Posterior vena cava (tissue), 2 donors: ENCODE measurements around the gene UGT1A9. TPM values are rescaled to one million over a fixed set of nuclear protein-coding genes. Genes with fewer than 3 reads are reported as not detected.
"Not testable (repeated sequence)": the region's sequence is repeated elsewhere in the genome, so short reads cannot be mapped to it uniquely, and the experiment has no call there.

Experiments used
- DNase-seq: peaks from one replicate; pipeline ENCODE4 v3.0.0-alpha.2; 2020; ENCODE audit warnings: low spot score
- intact Hi-C, 2 donors: fragments of 100-400 bp; cut with DNase I; formaldehyde crosslinking; loops; one replicate each; pipeline versions ENCODE4 v1.14.1 to v1.14.2; 2022 to 2023
- total RNA-seq, 2 donors: library from RNA; stranded (reverse); fragmentation: NEBNext Ultra II Directional; extraction: Animal tissue kit (Norgen Biotek cat#: 25700); gene quantifications; one replicate each; pipeline ENCODE4 v1.2.1, GENCODE V29; 2021
- donor health status: DM: yes; HTN: yes; CAD: no.
- donor health status: DM: yes; HTN: yes; CAD: no.

Gene UGT1A9
- total RNA-seq, 2 donors from 2014 or later: not detected

DNA sequence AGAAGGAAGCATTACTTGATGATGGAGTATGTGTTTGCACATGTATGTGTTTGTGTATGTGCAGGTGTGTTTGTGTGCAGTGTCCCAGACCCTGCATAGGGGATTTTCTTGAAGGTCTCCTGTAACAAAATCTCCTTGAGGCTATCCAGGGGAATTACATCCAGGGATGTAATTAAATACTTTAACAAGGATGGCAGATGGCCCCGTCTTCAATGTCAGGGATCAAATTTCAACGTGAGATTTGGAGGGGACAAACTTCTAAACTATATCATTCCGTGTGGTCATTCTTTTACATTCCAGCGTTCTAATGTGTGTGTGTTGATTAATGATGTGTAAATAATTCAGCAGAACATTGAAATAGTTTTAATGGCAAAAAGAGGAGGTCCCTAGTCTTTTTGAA is 3.3 kb downstream of the UGT1A9 start:
- intact Hi-C loops: no loop called here

DNA sequence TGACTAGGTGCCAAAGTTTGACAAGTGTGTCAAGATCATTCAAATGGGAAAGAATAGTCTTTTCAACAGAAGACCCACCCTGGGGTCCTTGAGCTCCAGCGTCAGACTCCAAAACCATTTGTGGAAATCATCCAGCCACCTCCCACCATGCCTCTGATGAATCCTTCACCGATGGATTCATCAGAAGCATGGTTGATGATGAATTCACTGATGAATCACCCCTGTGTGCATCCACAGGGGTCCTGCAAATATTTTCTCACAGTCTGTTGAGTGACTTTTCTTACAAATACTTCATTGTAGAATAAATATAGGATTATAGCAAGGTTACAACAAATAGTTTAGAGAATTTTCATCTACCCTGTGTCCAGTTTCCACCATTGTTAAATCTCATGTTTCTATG is 4.3 kb downstream of the UGT1A9 start:
- intact Hi-C loops: no loop called here
- DNase-seq: no peak

More for the DNA sequence above, 3.3 kb downstream of the UGT1A9 start:
- DNase-seq: no peak

DNA sequence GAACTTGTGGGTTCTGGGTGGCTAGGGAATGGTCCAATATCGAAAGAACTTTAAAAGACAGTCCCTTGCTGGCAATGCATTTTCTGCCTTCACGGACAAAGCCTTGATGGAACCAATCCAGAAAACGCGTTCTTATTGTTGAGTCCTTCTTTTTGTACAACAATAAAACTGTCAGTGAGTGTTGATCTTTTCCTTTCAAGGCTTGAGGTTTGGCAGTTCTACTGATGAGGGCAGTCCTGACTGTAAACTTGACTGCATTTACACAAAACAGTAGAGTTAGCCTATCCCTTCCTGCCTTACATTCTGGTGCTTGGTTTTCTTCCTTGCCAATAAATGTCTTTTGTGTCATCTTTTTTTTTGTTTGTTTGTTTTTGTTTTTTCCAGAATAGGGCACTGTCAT is 7.5 kb downstream of the UGT1A9 start:
- intact Hi-C loops: no loop called here

DNA sequence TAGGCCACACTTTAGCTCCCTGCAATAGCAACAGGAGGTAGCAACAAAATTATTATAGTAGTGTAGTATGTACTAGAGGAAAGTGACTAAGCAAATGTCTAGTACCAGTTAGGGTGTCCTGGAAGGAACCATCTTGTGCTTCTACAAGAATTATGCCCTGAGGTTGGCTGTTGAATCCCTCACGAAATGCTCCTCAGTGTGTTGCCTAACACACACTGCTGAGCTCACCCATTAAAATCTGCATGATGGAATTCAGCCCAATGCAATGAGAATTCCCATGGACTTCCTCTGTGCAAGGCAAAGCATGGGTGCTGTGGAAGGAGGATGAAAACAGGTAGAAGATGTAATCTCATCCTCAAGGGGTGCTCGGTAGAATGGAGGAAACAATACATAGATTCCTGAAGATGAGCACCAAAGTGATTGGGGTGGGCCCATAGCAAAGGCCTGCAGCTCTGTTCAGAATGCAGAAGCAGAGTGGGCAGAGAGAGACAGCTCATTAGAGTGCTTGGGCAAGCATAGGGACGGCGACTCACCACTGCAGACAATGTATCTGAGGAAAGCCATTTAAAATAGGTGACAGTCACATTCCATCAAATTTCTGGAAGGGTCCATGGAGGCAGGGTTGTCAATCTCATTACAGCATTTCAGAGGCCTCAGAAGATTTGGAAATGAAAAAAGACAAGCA is 8.8 kb downstream of the UGT1A9 start:
- DNase-seq: no peak
- intact Hi-C loops: no loop called here

More for the DNA sequence above, 7.5 kb downstream of the UGT1A9 start:
- DNase-seq: no peak

DNA sequence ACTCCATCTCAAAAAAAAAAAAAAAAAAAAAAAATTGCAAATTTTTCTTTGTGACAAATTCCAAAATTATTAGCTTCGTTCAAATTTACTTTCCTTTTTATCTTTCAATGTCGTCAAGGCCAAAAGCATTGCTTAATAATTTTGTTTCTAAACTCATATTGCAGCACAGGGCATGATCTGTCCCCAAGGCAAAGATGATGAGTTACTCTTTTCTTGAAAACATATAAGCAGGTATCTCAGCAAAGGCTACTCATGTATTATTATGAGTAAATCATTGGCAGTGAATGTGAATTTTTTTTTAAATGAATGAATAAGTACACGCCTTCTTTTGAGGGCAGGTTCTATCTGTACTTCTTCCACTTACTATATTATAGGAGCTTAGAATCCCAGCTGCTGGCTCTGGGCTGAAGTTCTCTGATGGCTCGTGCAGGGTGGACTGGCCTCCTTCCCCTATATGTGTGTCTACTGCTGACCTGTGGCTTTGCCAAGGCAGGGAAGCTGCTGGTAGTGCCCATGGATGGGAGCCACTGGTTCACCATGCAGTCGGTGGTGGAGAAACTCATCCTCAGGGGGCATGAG is 9.9 kb downstream of the UGT1A9 start, which contains the start of gene UGT1A7:
TSS of gene UGT1A7 (plus strand) at position 381 of the 579 bp plus-strand sequence. CDS start at position 418, 37 bp downstream.
- no peak for DNase-seq
- intact Hi-C loops: no loop called here

DNA sequence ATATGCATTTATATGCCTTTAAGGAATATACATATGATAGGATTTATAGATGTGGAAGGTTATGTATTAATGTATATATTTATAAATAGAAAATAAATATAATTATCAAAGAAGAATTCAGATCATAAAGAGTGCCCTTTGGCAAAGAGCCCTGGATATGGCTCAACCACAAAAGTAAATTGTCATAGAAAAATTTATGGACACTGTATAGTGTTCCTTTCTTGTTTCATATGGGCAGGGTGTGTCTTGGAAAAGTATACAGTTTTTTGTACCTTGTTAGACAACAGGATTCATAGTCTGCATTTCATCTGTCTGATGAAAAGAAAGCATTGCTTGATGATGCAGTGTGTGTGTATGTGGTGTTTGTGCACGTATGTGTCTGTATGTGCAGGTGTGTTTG is 12.9 kb downstream of the UGT1A9 start:
- intact Hi-C loops: no loop called here
- no peak for DNase-seq

DNA sequence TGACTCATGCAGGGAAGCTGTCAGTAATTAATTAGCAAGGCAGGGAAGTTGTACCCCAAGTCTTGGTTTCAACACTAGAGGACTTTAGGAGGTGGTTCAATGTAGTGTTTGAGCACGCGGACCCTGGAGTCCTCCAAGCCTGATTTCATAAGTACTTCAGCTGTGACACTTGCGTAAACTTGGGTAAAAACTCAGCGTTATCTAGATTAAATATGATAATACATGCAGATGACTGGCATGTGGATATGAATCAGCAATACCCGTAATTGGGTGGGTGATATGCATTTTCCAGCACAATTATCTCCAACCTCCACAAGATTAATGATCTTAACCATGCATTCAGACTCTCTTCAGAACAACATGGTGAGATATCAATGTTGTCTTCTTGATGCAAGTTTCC is 15.2 kb downstream of the UGT1A9 start:
- intact Hi-C loops: no loop called here
- no peak for DNase-seq

DNA sequence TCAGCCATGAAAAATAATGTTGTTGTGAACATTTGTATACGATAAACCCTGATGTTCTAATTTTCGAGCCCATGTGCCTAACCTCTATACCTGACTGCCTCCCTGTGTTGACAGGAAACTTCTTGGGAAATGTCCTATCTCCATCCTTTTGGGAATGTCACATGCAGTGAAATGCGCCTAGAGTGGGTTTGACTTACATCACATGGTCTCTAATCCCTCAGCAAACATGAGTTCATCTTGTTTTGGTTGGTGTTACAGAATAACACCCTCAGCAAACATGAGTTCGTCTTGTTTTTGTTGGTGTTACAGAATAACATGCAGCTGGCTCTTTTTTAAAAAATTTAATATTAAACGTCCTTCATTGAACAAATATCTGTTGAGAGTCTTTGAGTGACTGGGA is 16.6 kb downstream of the UGT1A9 start:
- no peak for DNase-seq
- intact Hi-C loops: no loop called here

DNA sequence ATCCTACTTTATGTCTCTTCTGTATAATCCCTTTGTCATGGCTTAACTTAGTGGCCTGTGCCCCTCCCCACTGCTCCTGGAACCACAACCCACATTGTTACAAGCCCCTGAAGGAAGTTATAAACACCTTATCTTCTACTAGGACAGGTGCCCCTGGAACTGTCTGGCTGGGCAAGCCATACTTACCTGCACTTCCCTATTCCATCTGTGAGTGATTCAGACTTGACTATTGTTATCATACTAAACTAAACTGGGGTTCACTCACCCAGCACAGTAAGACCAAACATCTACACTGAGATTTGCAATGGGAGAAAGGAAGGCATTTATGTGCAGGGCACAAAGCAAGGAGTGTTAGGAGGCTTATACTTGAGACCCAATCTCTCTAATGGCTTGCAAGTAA is 17.3 kb downstream of the UGT1A9 start:
- intact Hi-C loops: no loop called here
- DNase-seq: no peak

DNA sequence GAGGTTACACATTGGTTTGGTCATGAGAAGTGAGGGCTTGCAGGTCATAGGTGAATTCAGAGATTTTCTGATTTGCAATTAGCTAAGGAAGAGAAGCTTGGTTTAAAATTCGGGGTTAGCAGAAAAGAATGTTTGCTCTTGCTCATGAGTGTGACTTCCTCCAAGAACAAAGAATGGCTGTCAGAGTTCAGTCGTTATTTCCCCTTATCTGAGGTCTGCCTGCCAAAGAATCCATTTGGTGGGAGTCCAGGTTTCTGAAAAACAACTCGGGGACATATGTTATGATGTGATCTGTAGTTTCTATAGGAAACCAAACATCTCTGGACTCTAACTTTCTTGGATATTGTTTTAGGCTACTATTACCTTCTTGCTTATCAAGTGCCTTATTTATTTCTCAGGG is 17.8 kb downstream of the UGT1A9 start:
- intact Hi-C loops: no loop called here
- no peak for DNase-seq

DNA sequence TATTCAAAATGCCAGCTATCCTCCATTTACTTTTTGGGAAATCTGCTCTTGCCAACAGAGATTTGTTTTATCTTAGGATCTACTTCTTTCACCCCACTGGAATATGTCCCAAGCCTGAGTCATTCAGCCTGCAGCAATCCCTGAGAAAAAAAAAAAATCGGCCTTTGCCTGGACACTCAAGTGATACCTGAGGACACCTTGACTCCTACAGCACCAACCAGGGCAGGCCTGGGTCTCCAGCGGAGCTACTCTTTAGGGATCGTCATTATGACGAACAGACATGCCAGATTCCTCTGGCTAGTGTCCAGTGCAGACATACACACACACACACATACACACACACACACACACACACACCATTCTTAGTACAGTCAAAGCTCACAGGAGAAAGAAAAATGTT is 18.7 kb downstream of the UGT1A9 start:
- DNase-seq: no peak
- intact Hi-C loops: no loop called here

DNA sequence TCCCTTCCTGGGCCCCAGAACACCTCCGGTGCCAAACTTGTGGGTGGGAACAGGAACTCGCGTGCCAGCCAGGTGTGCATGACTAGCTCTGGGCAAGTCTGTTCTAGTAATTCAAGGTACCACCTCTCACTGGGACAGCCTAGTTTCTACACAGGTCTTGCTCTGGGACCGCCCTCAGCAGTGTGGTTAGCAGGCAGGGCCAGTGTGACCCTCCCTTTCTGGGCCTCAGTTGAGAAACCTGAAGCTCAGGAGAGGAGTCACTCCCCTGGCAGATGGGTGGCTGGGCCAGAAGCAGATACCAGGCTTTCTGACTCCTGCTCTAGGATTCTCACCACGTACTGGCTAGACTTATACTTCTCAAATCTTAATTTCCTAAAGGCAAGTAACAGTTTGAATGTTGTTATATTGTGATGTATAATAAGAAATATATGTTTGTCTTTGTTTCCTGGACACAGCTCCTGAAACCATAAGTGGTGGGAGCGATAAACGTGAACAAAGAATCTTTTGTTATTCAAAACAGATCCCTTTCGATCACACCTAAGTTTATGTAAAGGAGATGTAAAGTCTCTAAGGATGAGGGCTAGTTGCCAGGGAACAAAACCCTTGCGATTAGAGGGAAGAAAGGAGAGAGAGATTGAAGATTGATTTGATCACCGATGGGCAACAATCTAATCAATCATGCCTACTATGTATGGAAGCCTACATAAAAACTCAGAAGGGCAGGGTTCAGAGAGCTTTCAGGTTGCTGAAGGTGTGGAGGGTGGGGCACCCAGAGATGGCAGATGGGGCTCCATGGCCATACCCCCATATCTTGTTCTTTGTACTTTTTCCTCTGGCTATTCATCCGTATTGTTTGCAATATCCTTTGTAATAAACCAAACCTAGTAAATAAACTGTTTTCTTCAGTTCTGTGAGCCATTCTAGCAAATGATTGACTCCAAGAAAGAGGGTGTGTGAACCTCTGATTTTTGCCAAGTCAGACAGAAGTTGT is 20.0 kb downstream of the UGT1A9 start:
- intact Hi-C loops: no loop called here
- no peak for DNase-seq

DNA sequence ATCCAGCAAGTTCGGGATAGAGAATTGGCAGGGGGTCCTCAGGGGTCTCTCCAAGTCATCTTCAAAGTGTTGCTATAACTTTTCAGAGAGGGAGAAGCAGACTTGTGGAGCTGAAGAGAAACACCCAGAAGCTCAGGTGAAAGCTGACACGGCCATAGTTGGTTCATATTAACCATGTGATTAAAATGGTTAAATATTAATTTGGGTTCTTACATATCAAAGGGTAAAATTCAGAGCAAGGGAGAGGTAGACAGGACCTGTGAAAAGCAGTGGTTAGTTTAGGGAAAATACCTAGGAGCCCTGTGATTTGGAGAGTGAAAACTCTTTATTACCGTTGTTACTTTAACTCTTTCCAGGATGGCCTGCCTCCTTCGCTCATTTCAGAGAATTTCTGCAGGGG is 20.9 kb downstream of the UGT1A9 start, which contains the start of gene UGT1A6:
TSS of gene UGT1A6 (plus strand) at position 243 of the 400 bp plus-strand sequence. CDS start at position 358, 115 bp downstream.
- no peak for DNase-seq
- intact Hi-C loops: no loop called here

DNA sequence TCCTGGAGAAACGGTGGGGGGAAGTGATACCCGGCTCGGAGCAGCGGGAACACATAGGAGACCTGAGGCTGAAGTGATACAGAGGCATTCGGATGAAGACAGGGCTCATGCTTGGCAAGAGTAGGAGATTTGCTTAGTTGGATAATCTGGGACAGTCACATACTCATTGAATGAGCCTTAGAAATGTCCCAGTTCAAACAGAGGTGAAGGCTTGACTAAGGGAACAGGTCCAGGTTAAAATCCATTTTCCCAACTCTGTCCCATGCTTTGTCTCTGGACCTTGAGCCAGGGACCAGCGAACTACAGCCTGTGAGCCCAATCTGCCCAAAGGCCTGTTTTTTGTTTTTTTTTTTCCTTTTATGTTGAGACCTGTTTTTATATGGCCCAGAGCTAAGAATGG is 22.3 kb downstream of the UGT1A9 start:
- intact Hi-C loops: no loop called here
- DNase-seq: no peak

DNA sequence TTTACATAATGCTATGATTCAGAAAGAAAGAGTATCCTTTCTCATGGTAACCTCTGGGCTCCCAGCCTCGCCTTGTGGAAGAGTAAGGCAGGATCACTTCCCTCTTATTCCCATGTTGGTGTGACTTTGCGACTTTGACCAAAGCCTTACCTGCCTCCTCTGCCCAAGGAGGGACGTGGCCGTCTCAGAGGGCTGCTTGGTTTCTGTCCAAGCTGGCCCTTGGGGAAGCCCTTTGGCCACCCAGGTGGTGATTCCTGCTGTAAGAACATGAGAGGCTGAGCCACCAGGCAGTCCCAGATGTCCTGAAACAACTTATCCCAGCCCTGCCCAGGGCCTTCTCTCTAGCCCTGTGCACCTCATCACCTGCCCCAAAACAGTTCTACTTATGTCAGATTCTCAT is 27.0 kb downstream of the UGT1A9 start:
- intact Hi-C loops: no loop called here
- no peak for DNase-seq

DNA sequence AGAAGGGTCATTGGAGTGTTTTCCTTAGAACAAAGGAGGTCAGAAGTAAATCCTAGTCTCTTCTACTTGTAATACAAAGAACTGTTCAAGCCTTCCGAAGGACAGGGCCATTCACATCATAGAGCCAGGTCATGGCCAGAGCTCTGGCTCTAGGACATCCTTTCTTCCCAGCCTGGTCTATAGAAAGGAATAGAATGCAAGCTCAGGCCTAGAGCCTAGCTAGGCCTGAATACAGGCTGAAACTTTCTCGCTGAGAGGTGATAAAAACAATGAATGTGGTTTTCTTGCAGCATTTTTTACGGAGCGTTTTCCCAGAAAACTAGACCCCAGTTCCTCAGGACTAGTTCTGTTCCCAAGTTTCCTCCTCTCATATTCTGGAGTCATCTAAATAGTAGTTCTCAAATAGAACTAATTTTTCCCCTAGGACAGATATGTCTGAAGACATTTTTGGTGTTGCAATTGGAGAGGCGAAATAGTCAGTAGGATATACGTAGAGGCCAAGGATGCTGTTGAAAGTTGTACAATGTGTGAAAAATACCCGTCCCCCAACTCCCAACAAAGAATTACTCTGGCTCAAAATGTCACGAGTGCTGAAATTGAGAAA is 27.8 kb downstream of the UGT1A9 start:
- no peak for DNase-seq

DNA sequence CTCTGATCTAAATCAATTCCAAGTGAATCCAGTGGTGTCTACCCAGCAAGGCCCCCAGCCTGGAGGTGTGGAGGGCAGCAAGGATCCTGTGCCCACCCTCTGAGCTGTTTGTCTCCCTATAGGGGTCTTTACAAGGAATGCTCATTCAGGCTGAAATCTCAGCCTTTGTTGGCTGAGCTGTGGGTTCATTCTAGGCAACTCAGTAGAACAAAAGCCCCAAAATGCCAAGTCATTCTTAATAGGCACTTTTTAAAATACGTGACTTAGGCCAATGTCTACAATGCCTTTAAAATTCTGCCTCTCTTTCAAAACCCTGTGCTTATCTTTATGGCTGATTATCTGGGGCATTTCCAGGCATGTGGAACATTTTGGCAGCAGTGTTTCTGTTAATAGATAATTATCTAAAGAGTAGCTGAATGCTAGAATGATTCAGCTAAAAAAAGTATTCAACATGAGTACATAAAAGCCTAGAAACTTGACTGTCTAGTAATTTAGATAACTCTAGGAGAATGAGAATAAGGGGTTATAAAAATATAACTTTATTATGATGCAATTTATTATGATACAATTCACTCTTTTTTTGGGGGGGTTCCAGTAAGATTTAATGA is 28.4 kb downstream of the UGT1A9 start:
- intact Hi-C loops: no loop called here
- no peak for DNase-seq

More for the DNA sequence above, 27.8 kb downstream of the UGT1A9 start:
- intact Hi-C loops: no loop called here

DNA sequence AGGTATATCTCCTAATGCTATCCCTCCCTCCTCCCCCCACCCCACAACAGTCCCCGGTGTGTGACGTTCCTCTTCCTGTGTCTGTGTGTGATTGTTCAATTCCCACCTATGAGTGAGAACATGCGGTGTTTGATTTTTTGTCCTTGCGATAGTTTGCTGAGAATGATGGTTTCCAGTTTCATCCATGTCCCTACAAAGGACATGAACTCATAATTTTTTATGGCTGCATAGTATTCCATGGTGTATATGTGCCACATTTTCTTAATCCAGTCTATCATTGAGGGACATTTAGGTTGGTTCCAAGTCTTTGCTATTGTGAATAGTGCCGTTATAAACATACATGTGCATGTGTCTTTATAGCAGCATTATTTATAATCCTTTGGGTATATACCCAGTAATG is 29.1 kb downstream of the UGT1A9 start:
- intact Hi-C loops, DNase-seq: not testable (repeated sequence)

DNA sequence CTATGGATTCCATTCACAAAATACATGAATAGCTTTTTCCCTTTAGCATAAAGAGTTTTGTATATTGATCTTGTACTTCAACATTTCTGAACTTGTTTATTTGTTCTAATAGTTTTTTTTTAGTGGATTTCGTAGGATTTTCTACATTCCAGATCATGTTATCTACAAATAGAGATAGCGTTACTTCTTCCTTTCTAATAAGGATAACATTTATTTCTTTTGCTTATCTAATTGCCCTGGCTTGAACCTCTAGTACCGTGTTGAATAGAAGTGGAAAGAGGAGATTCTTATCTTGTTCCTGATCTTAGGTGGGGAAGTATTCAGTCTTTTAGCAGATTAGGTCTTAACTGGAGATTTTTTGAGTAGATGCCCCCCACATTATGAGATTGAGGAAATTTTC is 30.5 kb downstream of the UGT1A9 start:
- DNase-seq: no peak
- intact Hi-C loops: no loop called here
